IMR-90 (cell line): ENCODE data around the gene PIMREG.

Experiments used
- CEBPB ChIP-seq: IDR thresholded peaks from 2 replicates; pipeline ENCODE4 v1.6.1; 2012; ENCODE audit warnings: low read depth, low read length, improper control_type of control experiment
- CHD1 ChIP-seq: IDR thresholded peaks from 2 replicates; pipeline ENCODE4 v1.6.1; 2012; ENCODE audit warnings: low read depth, low read length, improper control_type of control experiment
- MAZ ChIP-seq: IDR thresholded peaks from 2 replicates; pipeline ENCODE4 v1.6.1; 2012; ENCODE audit warnings: low read depth, mild to moderate bottlenecking, low read length, improper control_type of control experiment, moderate library complexity, borderline replicate concordance
- MXI1 ChIP-seq: IDR thresholded peaks from 2 replicates; pipeline ENCODE4 v1.6.1; 2012; ENCODE audit warnings: low read depth, mild to moderate bottlenecking, low read length, moderate library complexity, borderline replicate concordance
- NFE2L2 ChIP-seq: fragments of 150-350 bp; IDR thresholded peaks from 2 replicates; pipeline ENCODE4 v1.6.1; 2016; ENCODE audit warnings: low read depth, mild to moderate bottlenecking, low read length
- POLR2A ChIP-seq: IDR thresholded peaks from 2 replicates; pipeline ENCODE4 v1.6.1; 2012; ENCODE audit warnings: mild to moderate bottlenecking, low read depth, low read length
- RAD21 ChIP-seq: IDR thresholded peaks from 2 replicates; pipeline ENCODE4 v1.6.1; 2012; ENCODE audit warnings: low read length, improper control_type of control experiment
- RFX5 ChIP-seq: IDR thresholded peaks from 2 replicates; pipeline ENCODE4 v1.8.0; 2012; ENCODE audit warnings: low read depth, mild to moderate bottlenecking, low read length, moderate library complexity
- TF ChIP-seq, protein P1 (sequence below): fragments of 150-350 bp; IDR thresholded peaks from 2 replicates; pipeline ENCODE4 v1.6.1; 2017; ENCODE audit warnings: mild to moderate bottlenecking, antibody characterized with exemption, low read length, low read depth
- TF ChIP-seq, protein P2 (sequence below): conservative IDR thresholded peaks from 2 replicates; pipeline ENCODE4 v1.5.1; 2012; ENCODE audit warnings: mild to moderate bottlenecking, low read depth, low read length, improper control_type of control experiment
- TF ChIP-seq, protein P3 (sequence below): fragments of 150-350 bp; IDR thresholded peaks from 2 replicates; pipeline ENCODE4 v1.6.1; 2016; ENCODE audit warnings: low read depth, mild to moderate bottlenecking, low read length, moderate library complexity, borderline replicate concordance

DNA sequence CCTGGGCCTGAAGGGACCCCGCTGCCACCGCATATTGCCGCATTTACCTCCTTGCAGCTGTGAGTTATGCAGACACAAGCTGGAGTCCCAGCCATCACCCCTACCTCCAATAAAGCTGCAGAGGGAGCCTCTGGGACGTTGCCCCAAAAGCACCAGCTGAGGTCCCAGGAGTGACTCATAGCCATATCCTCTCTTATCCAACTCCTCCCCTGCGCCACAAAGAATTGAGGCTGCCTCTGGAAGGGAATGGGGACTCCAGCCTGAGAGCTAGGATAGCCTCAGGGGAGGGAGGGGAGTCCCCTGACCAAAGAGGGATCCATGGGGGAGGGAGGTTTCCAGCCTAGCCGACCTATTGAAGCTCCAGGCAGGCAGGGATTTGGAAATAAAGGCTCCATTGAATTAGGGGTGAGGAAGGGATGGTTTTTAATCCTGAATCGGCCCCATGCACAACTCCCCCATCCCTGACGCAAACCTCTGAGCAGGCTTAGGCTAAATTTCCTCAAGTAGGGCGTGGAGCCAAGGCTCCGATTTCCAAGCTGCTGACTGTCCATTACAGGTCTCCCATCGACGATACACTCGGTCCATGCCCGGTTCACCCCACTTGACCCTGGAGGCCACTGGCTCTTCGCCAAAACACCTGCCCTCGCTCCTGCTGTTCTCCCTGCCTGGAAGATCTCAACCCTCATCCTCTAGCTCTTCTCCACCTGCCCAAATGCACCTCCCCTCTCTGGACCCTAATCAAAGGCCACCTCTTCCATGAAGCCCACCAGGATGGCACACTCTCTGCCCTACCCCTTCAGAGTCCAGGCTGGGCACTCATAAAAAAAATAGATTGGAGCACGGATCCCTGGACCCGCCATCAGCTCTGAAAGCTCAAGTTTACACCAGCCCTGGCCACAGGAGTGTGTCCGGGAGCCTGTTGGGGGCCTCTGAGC, 27.5 kb downstream of the PIMREG start:
- TF ChIP-seq, protein P1, sequence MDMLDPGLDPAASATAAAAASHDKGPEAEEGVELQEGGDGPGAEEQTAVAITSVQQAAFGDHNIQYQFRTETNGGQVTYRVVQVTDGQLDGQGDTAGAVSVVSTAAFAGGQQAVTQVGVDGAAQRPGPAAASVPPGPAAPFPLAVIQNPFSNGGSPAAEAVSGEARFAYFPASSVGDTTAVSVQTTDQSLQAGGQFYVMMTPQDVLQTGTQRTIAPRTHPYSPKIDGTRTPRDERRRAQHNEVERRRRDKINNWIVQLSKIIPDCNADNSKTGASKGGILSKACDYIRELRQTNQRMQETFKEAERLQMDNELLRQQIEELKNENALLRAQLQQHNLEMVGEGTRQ: no peak
- TF ChIP-seq, protein P2, sequence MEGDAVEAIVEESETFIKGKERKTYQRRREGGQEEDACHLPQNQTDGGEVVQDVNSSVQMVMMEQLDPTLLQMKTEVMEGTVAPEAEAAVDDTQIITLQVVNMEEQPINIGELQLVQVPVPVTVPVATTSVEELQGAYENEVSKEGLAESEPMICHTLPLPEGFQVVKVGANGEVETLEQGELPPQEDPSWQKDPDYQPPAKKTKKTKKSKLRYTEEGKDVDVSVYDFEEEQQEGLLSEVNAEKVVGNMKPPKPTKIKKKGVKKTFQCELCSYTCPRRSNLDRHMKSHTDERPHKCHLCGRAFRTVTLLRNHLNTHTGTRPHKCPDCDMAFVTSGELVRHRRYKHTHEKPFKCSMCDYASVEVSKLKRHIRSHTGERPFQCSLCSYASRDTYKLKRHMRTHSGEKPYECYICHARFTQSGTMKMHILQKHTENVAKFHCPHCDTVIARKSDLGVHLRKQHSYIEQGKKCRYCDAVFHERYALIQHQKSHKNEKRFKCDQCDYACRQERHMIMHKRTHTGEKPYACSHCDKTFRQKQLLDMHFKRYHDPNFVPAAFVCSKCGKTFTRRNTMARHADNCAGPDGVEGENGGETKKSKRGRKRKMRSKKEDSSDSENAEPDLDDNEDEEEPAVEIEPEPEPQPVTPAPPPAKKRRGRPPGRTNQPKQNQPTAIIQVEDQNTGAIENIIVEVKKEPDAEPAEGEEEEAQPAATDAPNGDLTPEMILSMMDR: peak; percentile 28; the same call in 1 of the 2 replicates
- TF ChIP-seq, protein P3, sequence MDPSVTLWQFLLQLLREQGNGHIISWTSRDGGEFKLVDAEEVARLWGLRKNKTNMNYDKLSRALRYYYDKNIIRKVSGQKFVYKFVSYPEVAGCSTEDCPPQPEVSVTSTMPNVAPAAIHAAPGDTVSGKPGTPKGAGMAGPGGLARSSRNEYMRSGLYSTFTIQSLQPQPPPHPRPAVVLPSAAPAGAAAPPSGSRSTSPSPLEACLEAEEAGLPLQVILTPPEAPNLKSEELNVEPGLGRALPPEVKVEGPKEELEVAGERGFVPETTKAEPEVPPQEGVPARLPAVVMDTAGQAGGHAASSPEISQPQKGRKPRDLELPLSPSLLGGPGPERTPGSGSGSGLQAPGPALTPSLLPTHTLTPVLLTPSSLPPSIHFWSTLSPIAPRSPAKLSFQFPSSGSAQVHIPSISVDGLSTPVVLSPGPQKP: no peak
- TF ChIP-seq RFX5 (no peak), NFE2L2 (no peak), POLR2A (no peak), CHD1 (no peak), MXI1 (no peak), MAZ (no peak), RAD21 (peak; percentile 38; the same call in 1 of the 2 replicates), CEBPB (no peak)
